A549 (cell line): ENCODE measurements around the gene PRSS36. TPM values are rescaled to one million over a fixed set of nuclear protein-coding genes. Genes with fewer than 3 reads are reported as not detected.

Source experiments
- ATAC-seq, 2 experiments: fragments of 200-7000 bp in 1 of 2; fragments of >200 bp in 1 of 2; cut with Nextera tagmentation in 1 of 2; cut with Tn5 transposase in 1 of 2; 3 replicates each; pipeline versions ENCODE4 v1.8.0 to v1.9.1; 2018 to 2020; ENCODE audit warnings: mild to moderate bottlenecking in 1 of 2, moderate library complexity in 1 of 2
- CTCF ChIA-PET: fragments of 300-600 bp; sonication (Branson Sonifier 250); formaldehyde crosslinking; extraction: SDS; loops from one replicate; lab custom pipeline; 2021; ENCODE audit warnings: antibody characterized with exemption, inconsistent platforms; lab: Yijun Ruan, JAX
- POLR2A ChIA-PET: fragments of 350-600 bp; formaldehyde crosslinking; extraction: SDS; loops from one replicate; lab custom pipeline; 2021; ENCODE audit warnings: antibody characterized with exemption, inconsistent platforms; lab: Yijun Ruan, JAX
- DNase-seq, 2 experiments: peaks; one replicate each; pipeline versions ENCODE4 v3.0.0 to v3.0.0-alpha.2; 2011 to 2016; ENCODE audit warnings: low read depth in 1 of 2, low spot score in 1 of 2
- FAIRE-seq: peaks from 2 replicates; lab custom pipeline; 2011; peaks lifted over from hg19 to GRCh38; lab: Jason Lieb, UNC
- H3K27ac ChIP-seq, 2 experiments: fragments of >200 bp; sonication (Bioruptor Twin); formaldehyde crosslinking; 3 replicates each; pipeline ENCODE4 v1.5.1; 2016 to 2017
- H3K4me1 ChIP-seq: fragments of >200 bp; sonication (Bioruptor Twin); formaldehyde crosslinking; 3 replicates; pipeline ENCODE4 v1.6.1; 2016
- H3K4me2 ChIP-seq: fragments of >200 bp; sonication (Bioruptor Twin); formaldehyde crosslinking; 3 replicates; pipeline ENCODE4 v1.6.1; 2016
- H3K4me3 ChIP-seq: fragments of >200 bp; sonication (Bioruptor Twin); formaldehyde crosslinking; 3 replicates; pipeline ENCODE4 v1.5.1; 2016
- H3K9me3 ChIP-seq: fragments of >200 bp; sonication (Bioruptor Twin); formaldehyde crosslinking; 3 replicates; pipeline ENCODE4 v1.6.1; 2016
- CBX2 ChIP-seq: fragments of 200-600 bp; sonication (generic); IDR thresholded peaks from 2 replicates; pipeline ENCODE4 v1.6.1; 2016; ENCODE audit warnings: low read depth, mild to moderate bottlenecking, borderline replicate concordance
- CBX8 ChIP-seq: fragments of 200-600 bp; sonication (generic); IDR thresholded peaks from 2 replicates; pipeline ENCODE4 v1.6.1; 2016
- CEBPB ChIP-seq, 2 experiments: fragments of >200 bp in 1 of 2; sonication (Bioruptor Twin) in 1 of 2; formaldehyde crosslinking in 1 of 2; IDR thresholded peaks; 2 replicates each; pipeline ENCODE4 v1.6.1; 2012 to 2016
- CHD2 ChIP-seq: fragments of 150-350 bp; IDR thresholded peaks from 2 replicates; pipeline ENCODE4 v1.6.1; 2014; ENCODE audit warnings: low read length; ENCODE audit not compliant: partially characterized antibody
- E2F6 ChIP-seq: IDR thresholded peaks from 2 replicates; pipeline ENCODE4 v1.6.1; 2012; ENCODE audit warnings: low read depth, borderline replicate concordance
- EHF ChIP-seq: fragments of 250-450 bp; sonication (Bioruptor Pico); IDR thresholded peaks from 2 replicates; pipeline ENCODE4 v1.5.0; 2020; ENCODE audit warnings: mild to moderate bottlenecking
- EHMT2 ChIP-seq: fragments of 200-600 bp; sonication (generic); IDR thresholded peaks from 2 replicates; pipeline ENCODE4 v1.6.1; 2016; ENCODE audit warnings: antibody characterized with exemption, low read depth, mild to moderate bottlenecking, moderate library complexity
- ESRRA ChIP-seq: fragments of 150-350 bp; IDR thresholded peaks from 2 replicates; pipeline ENCODE4 v1.6.1; 2014; ENCODE audit warnings: mild to moderate bottlenecking, low read length, borderline replicate concordance
- FOSB ChIP-seq: fragments of 250-450 bp; sonication (Bioruptor Pico); IDR thresholded peaks from 2 replicates; pipeline ENCODE4 v1.5.0; 2020; ENCODE audit warnings: mild to moderate bottlenecking, moderate library complexity
- FOSL2 ChIP-seq, 2 experiments: fragments of 450-650 bp in 1 of 2; fragments of >200 bp in 1 of 2; sonication (Bioruptor Twin) in 1 of 2; formaldehyde crosslinking; IDR thresholded peaks; 2 replicates each; pipeline versions ENCODE4 v1.5.0 to v1.6.1; 2016 to 2020; ENCODE audit warnings: mild to moderate bottlenecking in 1 of 2, moderate library complexity in 1 of 2
- FOXS1 ChIP-seq: fragments of 250-450 bp; sonication (Bioruptor Pico); IDR thresholded peaks from 2 replicates; pipeline ENCODE4 v1.5.0; 2020; ENCODE audit warnings: mild to moderate bottlenecking, moderate library complexity
- HDAC2 ChIP-seq: fragments of 200-600 bp; sonication (generic); IDR thresholded peaks from 2 replicates; pipeline ENCODE4 v1.6.1; 2016
- HOXB5 ChIP-seq: fragments of 250-450 bp; sonication (Bioruptor Pico); IDR thresholded peaks from 2 replicates; pipeline ENCODE4 v1.5.0; 2020; ENCODE audit warnings: mild to moderate bottlenecking, moderate library complexity
- MAFK ChIP-seq: fragments of 450-650 bp; IDR thresholded peaks from 2 replicates; pipeline ENCODE4 v1.6.1; 2014; ENCODE audit not compliant: partially characterized antibody
- MAX ChIP-seq: IDR thresholded peaks from 2 replicates; pipeline ENCODE4 v1.6.1; 2012
- MAZ ChIP-seq: fragments of 150-350 bp; IDR thresholded peaks from 2 replicates; pipeline ENCODE4 v1.6.1; 2014; ENCODE audit warnings: antibody characterized with exemption, low read depth, low read length, borderline replicate concordance
- MYC ChIP-seq: IDR thresholded peaks from 2 replicates; pipeline ENCODE4 v1.6.1; 2012; ENCODE audit warnings: mild to moderate bottlenecking, inconsistent platforms, low read length, improper control_type of control experiment, borderline replicate concordance
- NPAS2 ChIP-seq: fragments of 250-450 bp; sonication (Bioruptor Pico); IDR thresholded peaks from 2 replicates; pipeline ENCODE4 v1.8.0; 2022; ENCODE audit warnings: mild to moderate bottlenecking, moderate library complexity, borderline replicate concordance
- POLR2A ChIP-seq: IDR thresholded peaks from 2 replicates; pipeline ENCODE4 v1.6.1; 2012; ENCODE audit warnings: mild to moderate bottlenecking, low read length
- POLR2AphosphoS2 ChIP-seq: conservative IDR thresholded peaks from 2 replicates; pipeline ENCODE4 v1.6.1; 2012; ENCODE audit warnings: low read length, improper control_type of control experiment, inconsistent platforms
- REST ChIP-seq: fragments of 200-600 bp; sonication (generic); IDR thresholded peaks from 2 replicates; pipeline ENCODE4 v1.6.1; 2016; ENCODE audit warnings: antibody characterized with exemption, mild to moderate bottlenecking, moderate library complexity
- RNF2 ChIP-seq: fragments of 200-600 bp; sonication (generic); IDR thresholded peaks from 2 replicates; pipeline ENCODE4 v1.6.1; 2016; ENCODE audit warnings: low read depth, mild to moderate bottlenecking, antibody characterized with exemption, moderate library complexity, borderline replicate concordance
- SREBF2 ChIP-seq: fragments of 450-650 bp; IDR thresholded peaks from 2 replicates; pipeline ENCODE4 v1.6.1; 2014; ENCODE audit warnings: mild to moderate bottlenecking, moderate library complexity
- USF2 ChIP-seq: fragments of 450-650 bp; IDR thresholded peaks from 2 replicates; pipeline ENCODE4 v1.6.1; 2014; ENCODE audit warnings: antibody characterized with exemption
- ZNF302 ChIP-seq: fragments of 250-450 bp; sonication (Bioruptor Pico); IDR thresholded peaks from 2 replicates; pipeline ENCODE4 v1.9.0; 2021; ENCODE audit warnings: inconsistent platforms, mild to moderate bottlenecking, moderate library complexity
- WGBS: methylation state at CpG from one replicate; pipeline ENCODE4 v1.1.6; 2017; ENCODE audit errors: missing lambda C conversion rate; 5-methylcytosine and 5-hydroxymethylcytosine counted together
- polyA plus RNA-seq, 4 experiments: library from polyadenylated mRNA; depleted of rRNA in 3 of 4; stranded (reverse); fragments of >200 nt; fragmentation: RNase III in 1 of 4; extraction: RNeasy Plus Mini Kit Qiagen cat#74134 plus additional on column Dnase treatment in 1 of 4; gene quantifications; 2 replicates in 3 of 4; 3 replicates in 1 of 4; pipeline ENCODE4 v1.2.3, GENCODE V29; 2011 to 2017

Gene PRSS36
- polyA plus RNA-seq, 2 of the 4 experiments (the other 2 are of a cell fraction) = 0.41 to 0.75 TPM

GRCh38 chr16:31099860-31100638 is 49.8 kb downstream of the PRSS36 start:
- TF ChIP-seq EHF (CRISPR knock-in tag) (no peak), ESRRA (no peak), RNF2 (no peak), SREBF2 (no peak), CEBPB (IDR thresholded peaks at IDR 0.05) (no peak), FOXS1 (no peak), POLR2AphosphoS2 (no peak), ZNF302 (CRISPR knock-in tag) (no peak), CHD2 (no peak), CBX2 (no peak), REST (no peak), MAZ (no peak), MAFK (no peak), HDAC2 (no peak), FOSL2 (IDR thresholded peaks at IDR 0.05) (no peak), FOSL2 (CRISPR knock-in tag; IDR thresholded peaks at IDR 0.05) (no peak; the same call in 1 of the 2 replicates), POLR2A (no peak), CBX8 (no peak)
- TF ChIP-seq, all 56 proteins: peak for 0
- 25% methylated on average over 3 of the region's 4 CpGs for WGBS
- peak in 1 of 2 experiments; percentile 10; a peak in 2 of 6 replicates for ATAC-seq
- no peak for DNase-seq
- H3K4me3 ChIP-seq = no peak overlapping the region
- H3K4me1 ChIP-seq = no peaks in the 10 kb centered on the region
- no peak for FAIRE-seq
- ChIA-PET POLR2A (interaction anchor here (0.5 to 1.1 kb wide), 3 partner anchors 18 to 198 kb away, joined by 3 read pairs; partner anchors contain the start of genes KAT8 and SETD1A), CTCF (interaction anchor here (0.6 to 12.6 kb wide), 8 partner anchors 9 to 176 kb away, joined by 3 to 97 read pairs (median 3); partner anchors contain the start of genes HSD3B7 and KAT8)
- no peak overlapping the region for H3K27ac ChIP-seq
- no peak overlapping the region for H3K4me2 ChIP-seq
- no peaks in the 10 kb centered on the region for H3K9me3 ChIP-seq

GRCh38 chr16:31094424-31095120 is 55.3 kb downstream of the PRSS36 start, which contains the start of gene VKORC1:
Gene VKORC1, minus strand, starts transcription at chr16:31094797. Its CDS starts 68 bp downstream, at chr16:31094729.
- WGBS = 2% methylated on average over 25 of the region's 69 CpGs
- Histone ChIP-seq H3K4me2 (peak within 1 kb of the TSS; percentile 98), H3K4me3 (peak within 1 kb of the TSS; percentile 83), H3K27ac (peak within 1 kb of the TSS; percentile 82 to 89), H3K4me1 (peaks cover 11% of the 10 kb centered on the region; the same call in 2 of the 3 replicates), H3K9me3 (no peaks in the 10 kb centered on the region)
- DNase-seq (peak; percentile 95 to 99), FAIRE-seq (no peak), ATAC-seq (peak; percentile 94 to 98)
- ChIA-PET CTCF (interaction anchor here (0.6 to 12.6 kb wide), 6 partner anchors 16 to 288 kb away, joined by 3 to 97 read pairs (median 4); partner anchors contain the start of gene HSD3B7), POLR2A (interaction anchor here (1.5 to 3.4 kb wide), 3 partner anchors 21 to 109 kb away, joined by 4 to 14 read pairs (median 7); partner anchors contain the start of genes HSD3B7, KAT8, ZNF646 and ZNF668)
- TF ChIP-seq NPAS2 (CRISPR knock-in tag) (no peak), USF2 (no peak), MAX (peak; percentile 59), MYC (no peak), E2F6 (peak; percentile 78), HDAC2 (peak; percentile 35; the same call in 1 of the 2 replicates), FOXS1 (no peak), ZNF302 (CRISPR knock-in tag) (no peak), EHMT2 (no peak), FOSB (CRISPR knock-in tag) (no peak), CBX8 (no peak), REST (no peak), HOXB5 (CRISPR knock-in tag) (no peak)
